HEK293T (cell line): ENCODE results near the gene MRAS.

Source experiments
- BHLHE40 ChIP-seq: fragments of 450-650 bp; IDR thresholded peaks from 2 replicates; pipeline ENCODE4 v1.6.1; 2016; ENCODE audit warnings: mild to moderate bottlenecking, moderate library complexity, borderline replicate concordance
- FOXK2 ChIP-seq: fragments of 450-650 bp; IDR thresholded peaks from 2 replicates; pipeline ENCODE4 v1.6.1; 2016; ENCODE audit warnings: mild to moderate bottlenecking
- HDGF ChIP-seq: fragments of 450-650 bp; IDR thresholded peaks from 2 replicates; pipeline ENCODE4 v1.6.1; 2017; ENCODE audit warnings: antibody characterized with exemption, borderline replicate concordance
- NFRKB ChIP-seq: fragments of 450-650 bp; IDR thresholded peaks from 2 replicates; pipeline ENCODE4 v1.6.1; 2016; ENCODE audit warnings: mild to moderate bottlenecking, moderate library complexity
- SP1 ChIP-seq: fragments of 450-650 bp; IDR thresholded peaks from 2 replicates; pipeline ENCODE4 v1.6.1; 2017
- SUZ12 ChIP-seq: fragments of 450-650 bp; IDR thresholded peaks from 2 replicates; pipeline ENCODE4 v1.6.1; 2016; ENCODE audit warnings: mild to moderate bottlenecking
- TARDBP ChIP-seq: fragments of 450-650 bp; IDR thresholded peaks from 2 replicates; pipeline ENCODE4 v1.6.1; 2016
- ZNF384 ChIP-seq: fragments of 450-650 bp; IDR thresholded peaks from 2 replicates; pipeline ENCODE4 v1.6.1; 2016

DNA sequence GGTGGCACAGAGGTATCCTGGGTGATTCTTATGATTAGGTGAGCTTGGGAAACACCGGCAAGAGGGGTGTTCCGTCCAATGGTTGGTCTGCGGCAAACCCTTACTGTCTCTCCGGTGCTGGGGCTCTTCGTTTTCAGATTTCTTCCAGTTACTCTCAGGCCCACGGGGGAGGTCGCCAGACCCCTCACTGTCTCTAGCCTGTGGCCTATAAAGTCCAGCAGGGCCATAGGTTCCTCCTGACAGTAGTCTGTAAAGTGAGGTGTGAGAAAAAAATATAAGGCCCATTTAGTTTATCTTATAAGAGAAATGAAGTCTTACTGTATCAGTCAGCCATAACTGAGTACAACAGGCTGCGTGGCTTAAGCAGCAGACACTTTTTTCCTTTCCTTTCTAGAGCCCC, 87.5 kb downstream of the MRAS start:
- TF ChIP-seq SUZ12 = no peak
- TF ChIP-seq FOXK2 = no peak
- TF ChIP-seq TARDBP = no peak
- no peak for TF ChIP-seq HDGF
- TF ChIP-seq NFRKB = no peak
- no peak for TF ChIP-seq BHLHE40
- no peak for TF ChIP-seq SP1
- TF ChIP-seq ZNF384 = no peak
